K562 (cell line): ENCODE measurements around the gene TCF19.

Source experiments
- CCAR2 ChIP-seq: fragments of 200-400 bp; formaldehyde crosslinking; IDR thresholded peaks from 2 replicates; pipeline ENCODE4 v1.6.1; 2017; ENCODE audit warnings: mild to moderate bottlenecking, low read depth, low read length
- COPS2 ChIP-seq: fragments of 450-650 bp; conservative IDR thresholded peaks from 2 replicates; pipeline ENCODE4 v1.6.1; 2016; ENCODE audit warnings: mild to moderate bottlenecking, moderate library complexity
- EZH2 ChIP-seq: IDR thresholded peaks from 2 replicates; pipeline ENCODE4 v1.6.1; 2012; ENCODE audit warnings: low read depth, mild to moderate bottlenecking, inconsistent platforms, low read length, borderline replicate concordance
- HNRNPK ChIP-seq: fragments of 200-400 bp; formaldehyde crosslinking; IDR thresholded peaks from one replicate; pipeline ENCODE4 v1.6.1; 2018; ENCODE audit warnings: mild to moderate bottlenecking, low read depth, low read length; ENCODE audit not compliant: poor library complexity, severe bottlenecking
- MED1 ChIP-seq: sonication (generic); formaldehyde crosslinking; IDR thresholded peaks from 2 replicates; pipeline ENCODE4 v1.8.1; 2023; ENCODE audit warnings: missing genetic modification reagents, borderline replicate concordance
- NRF1 ChIP-seq, 2 experiments: fragments of 450-650 bp; IDR thresholded peaks in 1 of 2; conservative IDR thresholded peaks in 1 of 2; 2 replicates each; pipeline ENCODE4 v1.6.1; 2014; ENCODE audit warnings: mild to moderate bottlenecking in 2 of 2
- POLR3G ChIP-seq: IDR thresholded peaks from 2 replicates; pipeline ENCODE4 v1.6.1; 2011; ENCODE audit not compliant: insufficient read length, insufficient replicate concordance; ENCODE audit errors: extremely low read depth
- PREB ChIP-seq: sonication (generic); formaldehyde crosslinking; IDR thresholded peaks from 2 replicates; pipeline ENCODE4 v1.8.1; 2023; ENCODE audit warnings: mild to moderate bottlenecking, missing genetic modification reagents
- ZC3H8 ChIP-seq: fragments of 450-650 bp; IDR thresholded peaks from 2 replicates; pipeline ENCODE4 v1.6.1; 2017
- ZKSCAN1 ChIP-seq: fragments of 150-350 bp; IDR thresholded peaks from 2 replicates; pipeline ENCODE4 v1.6.1; 2016; ENCODE audit warnings: low read depth, low read length
- ZNF354B ChIP-seq: fragments of 250-450 bp; sonication (Bioruptor Pico); IDR thresholded peaks from 2 replicates; pipeline ENCODE4 v1.4.0; 2020
- TF ChIP-seq, protein P1 (sequence below): sonication (generic); formaldehyde crosslinking; IDR thresholded peaks from 2 replicates; pipeline ENCODE4 v1.8.1; 2023; ENCODE audit warnings: mild to moderate bottlenecking, missing genetic modification reagents
- TF ChIP-seq, protein P2 (sequence below), 3 experiments: IDR thresholded peaks in 2 of 3; conservative IDR thresholded peaks in 1 of 3; 2 replicates each; pipeline ENCODE4 v1.5.1; 2011 to 2012; ENCODE audit warnings: low read length in 3 of 3, mild to moderate bottlenecking in 3 of 3, control low read depth in 2 of 3, improper control_type of control experiment in 1 of 3, inconsistent platforms in 1 of 3, low read depth in 1 of 3, mixed read lengths in 1 of 3, moderate library complexity in 1 of 3; ENCODE audit not compliant: insufficient read depth in 2 of 3

GRCh38 chr6:31144970-31145340 is 13.4 kb upstream of the TCF19 start:
- TF ChIP-seq POLR3G (no peak), NRF1 (conservative IDR thresholded peaks at IDR 0.05 in 1 of 2, IDR thresholded peaks at IDR 0.05 in 1 of 2) (no peak), CCAR2 (no peak), EZH2 (no peak), HNRNPK (no peak), MED1 (CRISPR knock-in tag) (no peak), COPS2 (no peak), ZC3H8 (no peak), ZKSCAN1 (no peak), PREB (CRISPR knock-in tag) (no peak), ZNF354B (CRISPR knock-in tag) (no peak)
- TF ChIP-seq, protein P1, sequence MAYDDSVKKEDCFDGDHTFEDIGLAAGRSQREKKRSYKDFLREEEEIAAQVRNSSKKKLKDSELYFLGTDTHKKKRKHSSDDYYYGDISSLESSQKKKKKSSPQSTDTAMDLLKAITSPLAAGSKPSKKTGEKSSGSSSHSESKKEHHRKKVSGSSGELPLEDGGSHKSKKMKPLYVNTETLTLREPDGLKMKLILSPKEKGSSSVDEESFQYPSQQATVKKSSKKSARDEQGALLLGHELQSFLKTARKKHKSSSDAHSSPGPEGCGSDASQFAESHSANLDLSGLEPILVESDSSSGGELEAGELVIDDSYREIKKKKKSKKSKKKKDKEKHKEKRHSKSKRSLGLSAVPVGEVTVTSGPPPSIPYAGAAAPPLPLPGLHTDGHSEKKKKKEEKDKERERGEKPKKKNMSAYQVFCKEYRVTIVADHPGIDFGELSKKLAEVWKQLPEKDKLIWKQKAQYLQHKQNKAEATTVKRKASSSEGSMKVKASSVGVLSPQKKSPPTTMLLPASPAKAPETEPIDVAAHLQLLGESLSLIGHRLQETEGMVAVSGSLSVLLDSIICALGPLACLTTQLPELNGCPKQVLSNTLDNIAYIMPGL (CRISPR knock-in tag): no peak
- TF ChIP-seq, protein P2, sequence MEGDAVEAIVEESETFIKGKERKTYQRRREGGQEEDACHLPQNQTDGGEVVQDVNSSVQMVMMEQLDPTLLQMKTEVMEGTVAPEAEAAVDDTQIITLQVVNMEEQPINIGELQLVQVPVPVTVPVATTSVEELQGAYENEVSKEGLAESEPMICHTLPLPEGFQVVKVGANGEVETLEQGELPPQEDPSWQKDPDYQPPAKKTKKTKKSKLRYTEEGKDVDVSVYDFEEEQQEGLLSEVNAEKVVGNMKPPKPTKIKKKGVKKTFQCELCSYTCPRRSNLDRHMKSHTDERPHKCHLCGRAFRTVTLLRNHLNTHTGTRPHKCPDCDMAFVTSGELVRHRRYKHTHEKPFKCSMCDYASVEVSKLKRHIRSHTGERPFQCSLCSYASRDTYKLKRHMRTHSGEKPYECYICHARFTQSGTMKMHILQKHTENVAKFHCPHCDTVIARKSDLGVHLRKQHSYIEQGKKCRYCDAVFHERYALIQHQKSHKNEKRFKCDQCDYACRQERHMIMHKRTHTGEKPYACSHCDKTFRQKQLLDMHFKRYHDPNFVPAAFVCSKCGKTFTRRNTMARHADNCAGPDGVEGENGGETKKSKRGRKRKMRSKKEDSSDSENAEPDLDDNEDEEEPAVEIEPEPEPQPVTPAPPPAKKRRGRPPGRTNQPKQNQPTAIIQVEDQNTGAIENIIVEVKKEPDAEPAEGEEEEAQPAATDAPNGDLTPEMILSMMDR (IDR thresholded peaks at IDR 0.05 in 2 of 3, conservative IDR thresholded peaks at IDR 0.05 in 1 of 3; ENCODE audit: insufficient read depth in 2 of 3, low read depth in 1 of 3, low read length in 3 of 3): no peak
